ENCODE data around the gene INPP5K. TPM values are rescaled to one million over a fixed set of nuclear protein-coding genes. Genes with fewer than 3 reads are reported as not detected.

The INPP5K gene
- total RNA-seq, 4 donors from 2014 or later = 102 to 196 (median 114) TPM

GRCh38 chr17:1559047-1560043, 42.9 kb upstream of the INPP5K start:
- TF ChIP-seq POLR2A (IDR thresholded peaks at IDR 0.05) (no peak), CTCF (IDR thresholded peaks at IDR 0.05 in 4 of 5, conservative IDR thresholded peaks at IDR 0.05 in 1 of 5) (no peak)
- no peak overlapping the region for H3K4me3 ChIP-seq
- peaks cover 12 to 27% of the 10 kb centered on the region in 2 donors for H3K4me1 ChIP-seq
- DNase-seq (no peak), ATAC-seq (no peak)
- intact Hi-C loops (cut with DNase I; ENCODE audit: low total_unique reads) (loop anchor here (5.0 kb wide), 1 partner anchor 42 kb away; the partner anchor contains the start of gene INPP5K), in situ Hi-C loops (cut with MboI; ENCODE audit: low sequenced_read_pairs in 4 of 4) (no loop called here)
- no peaks in the 10 kb centered on the region for H3K9me3 ChIP-seq
- no peaks in the 10 kb centered on the region for H3K27me3 ChIP-seq
- no peak overlapping the region for H3K27ac ChIP-seq
- no peaks in the 10 kb centered on the region for H3K36me3 ChIP-seq

GRCh38 chr17:1558401-1558800, 42.0 kb upstream of the INPP5K start:
- ATAC-seq (no peak), DNase-seq (no peak)
- no peak overlapping the region for H3K27ac ChIP-seq
- H3K36me3 ChIP-seq = peaks cover 0 to 2% of the 10 kb centered on the region in 2 donors
- peaks cover 12 to 27% of the 10 kb centered on the region in 2 donors for H3K4me1 ChIP-seq
- in situ Hi-C loops (cut with MboI; ENCODE audit: low sequenced_read_pairs in 4 of 4) = no loop called here
- no peak overlapping the region for H3K4me3 ChIP-seq
- intact Hi-C loops (cut with DNase I; ENCODE audit: low total_unique reads) = no loop called here
- TF ChIP-seq CTCF (IDR thresholded peaks at IDR 0.05 in 4 of 5, conservative IDR thresholded peaks at IDR 0.05 in 1 of 5) (no peak), POLR2A (IDR thresholded peaks at IDR 0.05) (no peak)
- H3K9me3 ChIP-seq = no peaks in the 10 kb centered on the region
- no peaks in the 10 kb centered on the region for H3K27me3 ChIP-seq

- no peak for ATAC-seq
- Histone ChIP-seq H3K4me1 (peaks cover 12 to 22% of the 10 kb centered on the region in 2 donors), H3K4me3 (no peak overlapping the region)
These were observed 41.1 kb upstream of the INPP5K start for GRCh38 chr17:1557355-1558095.

More at GRCh38 chr17:1557355-1558095, 41.1 kb upstream of the INPP5K start:
- Histone ChIP-seq H3K36me3 (peaks cover 0 to 11% of the 10 kb centered on the region in 2 donors), H3K27ac (no peak overlapping the region), H3K27me3 (no peaks in the 10 kb centered on the region), H3K9me3 (no peaks in the 10 kb centered on the region)
- no peak for TF ChIP-seq CTCF (IDR thresholded peaks at IDR 0.05 in 4 of 5, conservative IDR thresholded peaks at IDR 0.05 in 1 of 5)
- TF ChIP-seq POLR2A (IDR thresholded peaks at IDR 0.05) = no peak
- DNase-seq = no peak
- in situ Hi-C loops (cut with MboI; ENCODE audit: low sequenced_read_pairs in 4 of 4) (no loop called here), intact Hi-C loops (cut with DNase I; ENCODE audit: low total_unique reads) (no loop called here)
